Epidermal melanocyte (primary cell): ENCODE results near the gene H1-8.

ENCODE experiments used
- DNase-seq: peaks from one replicate; pipeline ENCODE4 v3.0.0; 2011; ENCODE audit warnings: low spot score; ENCODE audit not compliant: insufficient read length

The H1-8 gene

DNA sequence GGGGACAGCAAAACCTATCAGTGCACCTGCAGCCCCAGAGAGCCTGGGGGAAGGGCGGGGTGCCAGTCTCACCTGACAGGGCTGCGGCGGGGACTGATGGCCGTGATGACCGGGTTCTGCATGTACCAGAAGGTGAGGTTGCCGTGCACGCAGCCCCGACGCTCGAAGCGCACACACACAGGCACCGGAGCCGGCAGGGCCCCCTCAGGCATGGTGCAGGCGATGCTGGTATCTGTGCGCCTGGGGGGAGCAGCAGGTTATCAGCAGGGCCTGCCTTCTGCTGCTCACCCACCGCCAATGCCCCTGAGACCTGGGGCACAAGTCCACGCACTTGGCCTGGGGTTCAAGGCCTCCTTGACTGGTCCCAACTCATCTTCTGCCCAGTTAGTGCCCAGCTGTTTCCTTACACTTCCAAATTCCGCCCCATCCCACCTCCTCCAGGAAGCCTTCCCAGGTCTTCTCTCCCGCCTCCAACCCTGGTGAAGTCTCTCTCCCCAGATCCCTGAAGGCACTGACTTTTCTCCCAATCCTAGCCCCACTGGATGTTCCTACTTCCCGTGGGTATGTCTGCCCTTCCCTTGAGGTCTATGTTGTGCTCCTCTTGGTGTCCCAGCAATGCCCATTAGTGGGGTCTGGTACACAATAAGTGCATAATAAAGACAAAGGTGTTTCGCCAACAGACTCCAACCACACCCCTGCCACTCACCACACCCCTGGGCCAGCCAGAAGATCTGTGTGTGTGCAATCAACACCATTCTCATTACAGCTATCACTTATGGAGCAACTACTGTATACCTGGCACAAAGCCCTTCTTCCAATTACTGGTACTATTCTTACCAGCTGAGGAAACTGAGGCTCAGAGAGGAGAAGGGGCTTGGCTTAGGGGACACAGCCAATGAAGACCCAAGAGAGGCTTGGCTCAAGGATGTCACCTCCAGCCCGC, 28.9 kb downstream of the H1-8 start:
- DNase-seq, result no peak

DNA sequence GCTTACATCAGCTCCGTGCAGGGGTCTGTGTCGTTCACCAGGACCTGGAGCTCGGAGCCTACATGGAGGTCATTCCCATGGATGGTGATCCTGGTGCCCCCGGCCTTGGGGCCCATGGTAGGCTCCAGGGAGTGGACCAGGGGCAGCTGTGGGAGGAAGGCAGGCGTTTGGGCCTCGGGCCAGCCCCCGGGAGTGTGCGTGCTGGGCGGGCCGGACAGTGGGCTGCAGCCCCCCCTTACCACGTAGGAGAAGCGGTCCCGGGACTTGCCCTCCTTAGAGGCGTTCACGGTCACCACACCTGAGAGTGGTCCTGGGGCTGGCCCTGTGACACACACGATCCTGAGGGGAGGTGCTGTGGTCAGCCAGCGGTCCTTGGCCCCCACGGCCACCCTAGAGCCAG, 29.6 kb downstream of the H1-8 start:
- DNase-seq, result no peak

DNA sequence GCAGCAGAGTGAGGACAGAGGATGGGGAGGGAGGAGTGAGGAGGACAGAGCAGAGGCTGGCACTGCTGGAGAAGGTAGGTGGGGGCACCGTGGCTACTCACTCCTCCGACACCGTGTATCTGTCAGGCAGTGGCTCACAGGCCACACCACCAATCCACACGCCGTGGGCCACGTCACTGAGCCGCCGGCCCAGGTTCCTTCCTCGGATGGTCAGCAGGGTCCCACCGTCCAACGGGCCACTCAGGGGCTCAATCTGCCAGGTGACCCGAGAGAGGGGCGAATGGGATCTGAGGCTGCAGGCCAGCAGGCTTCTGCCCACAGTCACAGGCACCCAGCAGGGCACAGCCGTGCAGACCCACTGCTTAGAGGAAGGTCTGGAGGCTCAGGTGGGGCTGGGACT, 30.5 kb downstream of the H1-8 start:
- DNase-seq, result no peak

DNA sequence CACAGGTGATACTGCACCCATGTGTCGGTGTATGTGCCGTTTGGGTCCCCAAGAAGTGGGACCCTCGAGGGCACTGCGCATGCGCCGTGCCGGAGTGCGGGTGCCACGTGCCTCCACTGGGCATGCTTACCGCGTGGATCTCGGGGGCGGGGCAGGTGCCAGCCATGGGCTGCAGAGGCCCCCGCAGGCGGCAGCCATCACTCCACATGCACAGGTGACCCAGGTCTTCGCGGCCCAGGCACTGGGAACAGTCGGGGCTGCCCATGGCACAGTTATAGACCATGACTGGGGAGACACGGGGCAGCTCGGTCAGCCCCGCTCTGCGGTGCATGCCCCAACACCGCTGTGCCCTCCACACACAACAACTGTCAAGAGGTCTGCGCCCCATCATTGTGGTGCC, 31.2 kb downstream of the H1-8 start:
- DNase-seq, result no peak

DNA sequence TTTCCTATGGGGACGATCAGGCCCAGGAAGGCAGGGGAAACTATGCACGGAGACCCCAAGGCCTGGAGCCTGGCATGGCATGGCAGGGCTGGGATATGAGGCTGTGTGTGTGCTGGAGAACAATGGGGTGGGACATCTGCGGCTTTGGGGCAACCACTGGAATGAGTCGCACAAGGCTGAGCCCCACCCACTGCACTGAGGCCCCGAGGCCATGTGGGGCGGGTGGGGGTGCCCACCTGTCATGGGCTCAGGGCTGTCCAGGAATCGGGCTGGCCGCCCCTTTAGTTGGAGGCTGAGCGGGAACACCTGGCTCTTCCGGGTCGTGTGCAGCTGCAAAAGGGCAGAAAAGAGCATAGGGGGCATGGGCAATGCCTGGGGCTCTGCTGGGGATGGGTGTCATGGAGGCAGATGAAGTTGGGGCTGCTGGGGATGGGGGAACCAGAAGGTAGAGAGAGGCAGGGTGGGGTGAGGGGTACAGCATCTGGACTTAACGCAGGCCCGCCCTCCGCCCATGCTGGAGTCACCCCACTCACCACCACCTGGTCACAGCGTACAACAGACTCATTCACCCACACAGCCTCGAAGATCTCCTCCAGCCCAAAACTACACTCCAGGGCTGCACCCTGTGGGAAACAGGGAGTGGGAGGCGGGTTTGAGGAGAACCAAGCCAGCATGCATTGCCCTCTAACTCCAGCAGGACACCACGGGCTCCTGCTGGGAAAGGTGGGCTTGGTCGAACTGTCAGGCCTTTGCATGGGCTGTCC, 32.4 kb downstream of the H1-8 start:
- no peak for DNase-seq

DNA sequence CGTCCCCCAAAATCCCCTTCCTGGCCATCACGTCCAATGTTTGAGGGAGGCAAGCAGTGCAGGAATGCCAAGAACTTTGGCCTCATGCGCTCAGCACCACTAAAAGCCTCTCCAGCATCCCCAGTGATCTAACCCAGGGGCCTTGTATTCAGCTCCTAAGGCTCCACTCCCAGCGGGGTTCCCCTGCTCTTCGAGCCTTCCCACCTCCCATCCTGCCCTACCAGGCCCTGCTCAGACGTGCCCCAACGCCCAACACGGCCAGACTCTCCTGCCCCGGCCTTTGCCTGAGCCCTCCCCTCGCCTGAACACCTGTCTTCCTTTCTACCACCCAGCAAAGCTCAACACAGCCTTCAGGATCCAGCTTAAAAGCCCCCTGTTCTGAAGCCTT, 33.0 kb downstream of the H1-8 start:
- no peak for DNase-seq

DNA sequence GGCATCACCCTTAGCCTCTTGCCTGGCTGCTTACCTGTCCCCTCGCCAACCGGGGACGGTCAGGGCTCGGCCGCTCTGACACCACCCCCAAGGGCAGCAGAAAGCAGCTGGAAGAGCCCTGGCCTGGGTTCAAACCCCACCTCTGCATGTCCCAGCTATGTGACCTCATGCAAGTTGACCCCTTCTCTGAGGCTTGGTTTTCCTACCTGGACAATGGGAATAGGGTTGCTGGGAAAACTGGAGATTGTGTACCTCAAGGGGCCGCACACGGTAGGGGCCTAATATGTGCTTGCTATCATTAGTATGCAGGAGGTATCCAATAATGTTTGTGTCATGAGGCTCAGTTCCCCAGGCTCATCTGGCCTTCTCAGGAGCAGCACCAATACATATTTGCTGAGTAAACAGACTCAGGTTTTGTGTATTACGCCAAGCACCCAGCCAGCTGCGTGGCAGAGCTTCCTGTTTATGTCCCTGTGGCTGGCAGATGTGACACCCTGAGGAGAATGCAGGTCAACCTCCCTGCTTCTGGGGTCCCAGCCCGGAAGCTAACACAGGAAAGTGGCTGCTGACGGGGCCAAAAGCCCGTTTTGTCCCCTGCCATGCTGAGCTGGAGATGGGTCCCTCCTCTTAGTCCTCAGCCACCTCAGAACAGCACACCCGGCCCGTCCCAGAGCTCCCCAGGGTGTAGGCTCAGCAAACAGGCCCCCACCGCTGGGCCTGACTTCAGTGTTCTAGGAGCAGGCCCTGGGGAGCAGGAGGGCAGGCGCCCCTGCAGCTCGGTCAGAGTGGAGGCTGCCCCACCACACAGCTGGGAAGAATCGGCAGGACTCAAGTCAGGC, 33.8 kb downstream of the H1-8 start:
- no peak for DNase-seq

DNA sequence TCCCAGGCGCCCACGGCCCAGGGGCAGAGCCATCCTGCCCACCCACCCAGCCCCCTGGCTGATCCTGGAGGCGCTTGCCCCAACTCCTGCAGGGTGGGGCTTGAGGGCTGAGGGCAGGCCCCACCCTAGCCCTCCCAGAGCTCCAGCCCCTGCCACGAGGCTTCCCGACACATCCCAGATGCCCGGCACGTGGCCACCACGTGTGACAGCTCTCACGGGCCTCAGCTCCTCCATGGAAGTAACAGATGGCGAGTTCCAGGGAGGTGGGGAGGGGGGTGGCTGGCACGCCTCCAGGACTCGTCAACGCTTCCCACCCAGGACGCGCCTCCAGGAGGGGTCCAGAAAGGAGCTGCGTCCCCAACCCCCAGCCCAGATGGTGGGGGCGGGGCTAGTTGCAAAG, 34.4 kb downstream of the H1-8 start:
- DNase-seq, result no peak

DNA sequence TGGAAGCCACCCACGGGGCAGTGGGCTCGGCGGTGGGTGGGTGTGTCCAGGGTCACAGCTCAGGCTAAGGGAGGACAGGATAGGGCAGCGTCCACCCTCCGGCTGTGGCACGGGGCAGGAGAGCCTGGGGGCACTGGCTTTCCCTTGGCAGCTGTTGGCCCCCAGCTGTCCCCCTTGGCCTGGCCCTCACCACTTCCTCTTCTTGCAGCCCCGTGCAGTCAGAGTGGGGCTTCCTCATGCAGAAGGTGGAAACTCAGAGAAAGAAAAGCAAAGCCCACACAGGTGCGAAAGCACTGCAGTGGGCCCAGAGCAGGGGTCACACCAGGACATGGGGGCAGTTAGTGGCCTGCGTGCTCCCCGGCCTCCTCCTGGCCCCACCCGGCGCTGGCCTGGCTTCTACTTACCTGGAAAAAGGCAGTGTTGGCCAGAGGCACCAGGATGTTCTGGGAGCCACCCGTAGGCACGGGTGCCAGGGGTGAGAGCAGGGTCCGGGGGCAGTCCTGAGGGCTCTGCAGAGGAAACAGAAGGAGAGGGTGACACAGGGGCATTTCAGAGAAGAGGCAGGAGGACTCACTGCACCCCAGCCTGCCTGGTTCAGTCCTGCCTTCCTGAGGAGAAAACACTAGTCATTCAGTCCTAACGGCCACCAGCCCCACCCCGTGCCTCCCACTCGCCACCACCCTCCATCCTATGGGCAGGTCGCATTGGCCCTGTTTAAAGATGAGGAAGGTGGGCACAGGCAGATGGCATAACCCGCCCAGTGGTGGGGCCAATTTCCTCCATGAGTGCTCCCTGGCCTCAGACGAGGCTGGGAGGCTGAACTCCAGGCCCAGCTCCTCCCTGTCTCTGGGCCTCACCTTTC, 35.2 kb downstream of the H1-8 start:
- DNase-seq, result no peak

DNA sequence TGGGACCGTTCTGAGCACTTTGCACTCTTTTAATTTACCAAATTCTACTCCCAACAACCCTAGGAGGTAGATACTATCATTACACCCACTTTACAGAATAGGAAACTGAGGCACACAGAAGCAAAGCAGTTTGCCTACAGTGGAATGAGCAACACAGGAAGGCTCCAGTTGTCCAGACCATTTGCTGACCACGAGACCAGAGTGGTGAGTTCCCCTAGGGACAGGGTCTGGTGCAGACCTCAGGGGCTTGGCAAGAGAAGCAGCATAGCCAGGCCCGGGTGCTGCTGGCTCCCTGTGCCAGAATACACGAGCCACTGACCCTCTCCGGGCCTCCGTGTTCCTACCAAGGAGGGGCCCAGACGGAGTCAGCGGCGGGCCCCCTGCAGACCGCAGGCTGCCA, 37.0 kb downstream of the H1-8 start:
- DNase-seq, result no peak

DNA sequence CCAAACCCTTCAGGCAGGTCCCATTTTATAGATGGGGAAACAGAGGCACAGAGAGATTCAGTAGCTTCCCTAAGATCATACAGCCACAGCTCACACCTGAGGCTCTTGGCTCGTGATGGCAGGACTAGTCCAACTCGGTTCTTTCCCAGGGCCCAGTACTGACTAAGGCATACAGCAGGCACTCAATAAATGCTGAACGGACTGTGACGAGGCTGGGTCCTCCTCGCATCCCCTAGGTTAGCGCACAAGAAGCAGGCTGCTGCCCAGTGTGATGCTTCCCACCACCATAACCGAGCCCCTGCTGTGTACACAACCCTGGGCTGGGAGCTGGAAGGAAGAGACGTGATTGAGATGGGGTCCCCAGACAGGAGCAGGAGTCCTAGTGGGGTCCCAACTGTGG, 38.6 kb downstream of the H1-8 start:
- no peak for DNase-seq

DNA sequence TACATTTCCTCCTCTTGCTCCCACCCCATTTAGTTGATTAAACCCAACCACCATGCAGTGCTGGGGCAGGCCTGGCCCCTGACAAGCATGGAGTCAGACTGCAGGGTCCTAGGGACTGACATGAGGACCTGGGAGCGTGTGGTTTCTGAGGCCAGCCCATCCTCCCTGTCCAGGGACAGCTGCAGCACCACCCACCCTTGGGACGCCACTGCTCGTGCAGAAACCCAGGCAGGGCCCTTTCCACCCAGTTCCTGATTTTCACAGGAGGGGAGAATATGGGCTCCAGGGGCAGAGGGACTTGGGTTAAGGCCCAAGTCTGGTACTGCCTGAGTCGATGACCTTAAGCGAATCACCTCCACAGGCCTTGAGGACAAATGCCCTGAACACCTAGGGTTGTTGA, 39.8 kb downstream of the H1-8 start:
- no peak for DNase-seq

DNA sequence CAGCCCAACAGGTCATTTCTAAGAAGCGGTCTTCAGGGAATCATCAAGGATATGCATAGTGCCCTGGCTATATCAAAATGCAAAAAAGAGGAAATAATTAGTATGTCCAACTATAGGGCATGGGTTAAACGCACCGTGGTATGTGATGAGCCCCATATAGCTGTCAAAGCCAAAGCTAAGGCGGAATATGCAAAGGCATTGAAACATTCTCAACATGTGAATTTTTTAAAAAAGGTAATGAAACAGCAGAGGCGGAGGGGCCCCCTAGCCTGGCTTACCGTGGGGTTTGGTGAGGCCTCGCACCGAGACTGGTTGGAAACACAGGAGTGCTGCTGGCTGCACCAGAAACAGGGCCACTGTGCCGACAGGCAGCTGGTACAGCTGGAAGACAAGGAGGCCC, 40.3 kb downstream of the H1-8 start:
- DNase-seq, result no peak

DNA sequence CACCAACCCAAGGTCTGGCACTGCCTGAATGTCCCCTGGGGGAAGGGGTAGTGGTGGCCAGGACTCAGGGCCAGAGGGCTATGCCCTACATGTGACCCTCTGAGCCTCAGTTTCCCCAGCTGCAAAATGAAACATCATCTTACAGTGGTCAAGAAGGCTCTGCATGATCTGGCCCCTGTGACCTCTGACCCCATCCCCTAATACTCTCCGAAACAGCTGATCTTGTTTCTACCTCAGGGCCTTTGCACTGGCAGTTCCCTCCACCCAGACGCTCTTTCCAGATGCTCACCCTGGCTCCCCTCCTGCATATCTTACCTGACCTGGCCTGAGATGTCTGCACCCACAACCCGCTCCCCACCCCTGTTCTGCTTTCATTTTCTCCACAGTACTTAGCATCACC, 41.7 kb downstream of the H1-8 start:
- DNase-seq, result no peak

DNA sequence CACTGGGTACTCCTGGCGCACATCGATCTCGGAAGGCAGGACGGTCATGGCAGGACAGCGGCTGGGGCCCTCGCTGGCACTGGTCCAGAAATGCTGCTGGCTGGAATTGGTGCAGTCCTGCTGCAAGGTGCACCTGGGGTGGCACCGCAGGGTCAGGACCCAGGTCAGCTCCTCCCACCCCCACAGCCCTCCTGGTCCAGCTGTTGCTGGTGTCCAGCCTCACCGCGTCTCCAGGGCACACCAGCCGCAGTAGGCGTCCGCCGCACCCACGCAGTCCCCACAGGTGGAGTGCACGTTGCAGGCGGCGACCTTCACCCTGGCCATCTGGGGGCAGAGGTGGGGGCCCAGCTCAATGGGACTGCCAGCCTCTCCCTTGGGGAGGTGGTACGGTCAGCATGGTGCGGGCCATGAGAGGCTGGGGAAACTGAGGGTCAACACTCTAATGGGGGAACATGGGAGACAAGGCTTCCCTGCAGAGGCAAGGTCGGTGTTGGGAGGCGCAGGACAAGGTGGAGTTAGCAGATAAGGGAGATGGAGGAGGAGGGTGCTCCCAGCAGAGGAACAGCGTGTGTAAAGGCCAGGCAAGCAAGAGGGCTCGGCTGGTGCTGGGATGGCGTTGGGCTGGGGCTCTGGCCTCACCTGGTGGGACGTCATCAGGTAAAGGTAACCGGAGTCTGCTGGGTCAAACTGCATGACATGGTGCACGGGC, 43.1 kb downstream of the H1-8 start:
- no peak for DNase-seq

DNA sequence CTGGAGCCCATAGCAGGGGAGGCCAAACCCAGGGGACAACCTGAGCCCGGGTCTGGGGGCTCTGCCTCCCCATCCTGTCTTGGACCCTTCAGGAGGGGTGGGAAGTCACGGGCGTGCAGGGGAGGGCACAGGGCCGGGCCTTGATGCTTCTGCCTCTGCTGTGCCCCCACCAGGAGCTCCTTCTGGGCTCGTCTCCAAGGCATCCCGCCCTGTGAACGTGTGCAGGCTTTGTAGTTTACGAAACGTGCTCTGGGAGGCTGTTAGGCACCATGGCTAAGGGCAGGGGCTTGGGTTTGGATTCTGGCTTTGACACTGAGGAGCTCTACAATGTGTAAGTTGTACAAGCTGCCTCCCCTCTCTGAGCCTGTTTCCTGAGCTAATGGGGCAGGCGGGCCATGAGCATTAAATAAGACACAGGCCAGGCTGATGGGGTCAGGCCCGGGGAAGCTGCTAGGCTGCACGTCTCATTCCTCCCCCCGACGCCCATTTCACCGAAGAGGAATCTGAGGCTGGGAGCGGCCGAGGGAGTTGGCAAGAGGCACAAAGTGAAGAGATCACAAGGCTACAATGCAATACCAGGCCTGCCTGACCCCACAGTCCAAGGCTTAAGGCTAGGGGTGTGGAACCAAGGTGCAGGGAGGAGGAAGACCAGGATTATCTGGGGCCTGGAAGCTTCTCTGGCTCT, 43.9 kb downstream of the H1-8 start:
- DNase-seq, result no peak

DNA sequence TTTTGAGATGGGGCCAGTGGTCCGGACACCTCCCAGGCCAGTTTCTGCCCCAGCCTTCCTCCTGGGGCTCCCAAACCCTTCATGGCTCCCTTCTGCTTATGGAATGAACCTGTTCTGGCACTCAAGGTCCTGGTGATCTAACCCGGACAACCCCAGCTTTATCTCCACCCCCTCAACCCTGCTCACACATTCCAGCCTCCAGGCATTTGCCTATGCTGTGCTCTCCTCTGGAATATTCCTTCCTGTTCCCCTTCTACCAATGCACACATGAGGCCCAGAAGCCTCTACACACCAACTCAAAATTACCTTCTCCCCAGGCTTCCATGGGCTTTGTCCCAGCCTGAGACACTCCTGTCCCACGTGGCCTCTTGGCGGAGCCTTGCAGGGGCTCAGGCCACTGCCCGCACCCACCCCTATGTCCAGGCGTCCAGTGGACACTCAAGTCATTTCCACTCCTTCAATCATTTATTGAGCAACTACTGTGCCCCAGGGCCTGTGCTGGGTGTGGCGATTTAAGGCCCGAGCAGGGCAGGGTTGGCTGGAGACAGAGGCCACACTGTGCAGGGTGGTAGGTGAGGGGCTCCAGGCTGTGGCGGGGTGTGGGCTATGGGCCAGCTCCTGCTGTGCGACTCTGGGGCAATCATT, 44.7 kb downstream of the H1-8 start:
- no peak for DNase-seq

DNA sequence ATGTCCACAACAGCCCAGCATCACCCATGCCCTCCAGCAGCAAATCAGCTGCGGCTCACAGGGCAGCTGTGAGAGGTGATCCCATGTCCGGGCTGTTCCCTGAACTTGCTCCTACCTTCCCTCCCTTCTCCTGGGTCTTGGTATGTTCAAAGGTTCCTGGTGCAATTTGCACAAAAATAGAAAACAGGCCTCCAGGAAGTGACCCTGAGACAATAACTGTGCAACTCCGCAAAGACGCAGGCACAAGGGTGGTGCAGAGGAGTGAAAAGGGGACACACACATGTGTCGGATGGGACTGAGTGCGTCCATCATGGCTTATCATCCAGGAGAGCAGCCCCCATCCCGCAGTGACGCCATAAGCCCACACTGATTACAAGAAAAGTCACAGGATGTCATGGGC, 47.2 kb downstream of the H1-8 start:
- DNase-seq, result no peak

DNA sequence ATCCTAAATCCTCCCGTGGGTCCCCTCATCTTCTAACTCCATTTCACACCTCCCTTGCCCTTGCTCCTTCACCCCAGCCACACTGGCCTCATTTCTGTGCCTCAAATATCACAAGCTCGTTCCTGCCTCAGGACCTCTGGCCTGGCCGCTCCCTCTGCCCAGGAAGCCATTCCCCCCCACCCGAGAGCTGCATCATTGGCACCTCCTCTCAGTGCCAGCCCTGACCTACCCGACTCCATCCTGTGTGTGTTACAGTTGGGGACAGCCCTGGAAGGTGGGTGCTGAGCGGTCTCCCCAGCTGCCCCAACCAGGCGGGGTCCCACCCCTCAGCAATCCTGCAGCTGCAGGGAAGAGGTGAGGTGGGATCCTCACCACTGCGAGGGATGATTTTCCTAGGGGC, 49.0 kb downstream of the H1-8 start:
- DNase-seq, result no peak
